Measurements from ENCODE around the gene DUSP28. TPM values are rescaled to one million over a fixed set of nuclear protein-coding genes. Genes with fewer than 3 reads are reported as not detected.

DUSP28 gene
- total and polyA plus RNA-seq, 2 of the 13 experiments (the other 11 are each of a cell fraction or from before 2014, with no cell fraction given) = 5.2 to 8.6 TPM

GRCh38 chr2:240566203-240567136 is 6.3 kb downstream of the DUSP28 start (continued):
- TF ChIP-seq HIC2 (CRISPR knock-in tag; IDR thresholded peaks at IDR 0.05; ENCODE audit: low read depth) (peak; percentile 82; the same call in 1 of the 2 replicates), PCBP2 (optimal IDR thresholded peaks at IDR 0.05; ENCODE audit: low read depth, low read length, poor library complexity, severe bottlenecking) (no peak), ZNF335 (CRISPR knock-in tag; IDR thresholded peaks at IDR 0.05) (no peak), TRIM22 (IDR thresholded peaks at IDR 0.05) (no peak), ZFP37 (CRISPR knock-in tag; IDR thresholded peaks at IDR 0.05; ENCODE audit: borderline replicate concordance) (no peak), THRA (CRISPR knock-in tag; IDR thresholded peaks at IDR 0.05; ENCODE audit: borderline replicate concordance) (no peak; the same call in 1 of the 2 replicates), SNAPC2 (CRISPR knock-in tag; IDR thresholded peaks at IDR 0.05) (0 out of 2 replicates have a peak, but pooled peaks have one; percentile 1), ZNF235 (CRISPR knock-in tag; IDR thresholded peaks at IDR 0.05; ENCODE audit: borderline replicate concordance) (peak; percentile 79), CBX5 (CRISPR knock-in tag; IDR thresholded peaks at IDR 0.05; ENCODE audit: borderline replicate concordance) (no peak), MIXL1 (CRISPR knock-in tag; IDR thresholded peaks at IDR 0.05) (no peak), ZNF430 (CRISPR knock-in tag; IDR thresholded peaks at IDR 0.05) (peak; percentile 83), GPN1 (CRISPR knock-in tag; IDR thresholded peaks at IDR 0.05; ENCODE audit: borderline replicate concordance) (0 out of 2 replicates have a peak, but pooled peaks have one; percentile 58), POLR2AphosphoS2 (IDR thresholded peaks at IDR 0.05; ENCODE audit: low read depth, low read length) (no peak), MXD1 (CRISPR knock-in tag; IDR thresholded peaks at IDR 0.05) (no peak; the same call in 1 of the 2 replicates), GATA4 (IDR thresholded peaks at IDR 0.05; ENCODE audit: borderline replicate concordance, low read depth) (no peak; the same call in 1 of the 2 replicates), ZNF180 (CRISPR knock-in tag; IDR thresholded peaks at IDR 0.05; ENCODE audit: borderline replicate concordance, low read depth) (no peak), ZNF101 (CRISPR knock-in tag; IDR thresholded peaks at IDR 0.05; ENCODE audit: borderline replicate concordance, low read depth) (no peak), KAT8 (CRISPR knock-in tag; IDR thresholded peaks at IDR 0.05) (peak; percentile 68), HNF1B (CRISPR knock-in tag; IDR thresholded peaks at IDR 0.05) (peak; percentile 83), SMARCE1 (IDR thresholded peaks at IDR 0.05; ENCODE audit: borderline replicate concordance) (no peak)
